NCI-H1930 (cell line): ENCODE data around the gene HES3.
A peak's percentile ranks its signal among the peaks of the same experiment; 100 is the strongest.

Experiments
- DNase-seq, 2 experiments: peaks; one replicate each; lab custom pipeline; 2025; lab: John Stamatoyannopoulos, UW

HES3 gene

GRCh38 chr1:6245869-6246496 is 2.0 kb downstream of the HES3 start:
- DNase-seq: peak; percentile 79 to 81

- peak; percentile 74 to 78 for DNase-seq
Measured at GRCh38 chr1:6246497-6247467, 2.8 kb downstream of the HES3 start.

DNA sequence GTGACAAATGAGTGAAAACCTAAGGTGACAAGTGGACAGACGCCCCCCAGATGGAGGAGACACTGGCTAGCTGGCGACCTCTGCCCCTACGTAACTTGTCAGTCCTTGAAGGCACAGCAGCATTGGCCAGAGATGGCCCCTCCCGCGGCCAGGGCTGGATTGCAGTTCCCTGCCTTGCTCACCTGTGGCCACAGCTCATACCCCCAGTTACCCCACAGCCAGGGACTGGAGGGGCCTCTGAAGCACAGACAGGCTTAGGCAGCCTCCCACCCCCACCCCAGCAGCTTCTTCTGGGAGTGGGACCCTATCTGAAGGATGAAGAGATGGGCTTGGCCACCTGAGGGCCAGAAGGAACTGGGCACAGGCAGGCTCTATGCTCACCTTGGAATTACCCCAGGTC is 3.7 kb downstream of the HES3 start:
- DNase-seq: no peak

GRCh38 chr1:6248161-6248776 is 4.3 kb downstream of the HES3 start:
- DNase-seq: no peak

DNA sequence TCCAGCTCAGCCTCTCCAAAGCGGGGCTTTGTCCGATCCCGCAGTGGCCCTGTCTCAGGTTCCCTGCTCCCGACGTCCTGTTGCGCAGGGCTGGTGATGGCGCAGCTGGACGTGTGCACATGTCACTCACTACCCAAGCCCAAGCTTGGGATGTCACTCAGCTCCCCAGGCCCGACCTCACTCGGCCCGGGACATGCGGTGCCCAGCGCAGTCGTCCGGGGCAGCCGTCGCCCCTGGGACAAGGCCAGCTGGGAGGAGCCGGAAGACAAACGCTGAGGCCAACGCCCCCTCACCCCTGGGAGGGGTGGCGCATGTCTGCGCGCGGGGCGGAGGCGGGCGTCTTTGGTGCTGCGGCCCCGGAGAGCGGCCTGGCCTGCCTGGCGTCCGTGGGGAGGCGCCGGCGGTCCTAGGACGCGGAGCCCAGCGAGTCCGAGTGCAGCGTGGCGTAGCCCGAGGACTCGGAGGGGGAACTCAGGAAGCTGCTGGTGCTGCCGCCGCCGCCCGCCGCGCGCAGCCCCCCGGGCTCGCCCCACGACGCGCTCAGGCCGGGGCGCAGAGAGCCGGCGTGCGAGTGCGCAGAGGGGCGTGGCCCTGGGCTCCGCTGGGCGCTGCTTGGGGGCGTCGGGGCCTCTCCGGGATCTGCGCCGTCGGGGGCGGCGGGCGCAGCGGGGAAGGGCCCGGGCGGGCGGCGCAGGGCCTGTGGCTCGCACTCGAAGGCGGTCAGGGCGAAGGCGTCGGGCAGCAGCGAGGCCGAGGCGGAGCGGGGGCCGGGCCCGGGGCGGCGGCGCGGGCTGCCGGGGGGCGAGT is 5.2 kb downstream of the HES3 start:
- peak in 1 of 2 experiments; percentile 55 for DNase-seq

DNA sequence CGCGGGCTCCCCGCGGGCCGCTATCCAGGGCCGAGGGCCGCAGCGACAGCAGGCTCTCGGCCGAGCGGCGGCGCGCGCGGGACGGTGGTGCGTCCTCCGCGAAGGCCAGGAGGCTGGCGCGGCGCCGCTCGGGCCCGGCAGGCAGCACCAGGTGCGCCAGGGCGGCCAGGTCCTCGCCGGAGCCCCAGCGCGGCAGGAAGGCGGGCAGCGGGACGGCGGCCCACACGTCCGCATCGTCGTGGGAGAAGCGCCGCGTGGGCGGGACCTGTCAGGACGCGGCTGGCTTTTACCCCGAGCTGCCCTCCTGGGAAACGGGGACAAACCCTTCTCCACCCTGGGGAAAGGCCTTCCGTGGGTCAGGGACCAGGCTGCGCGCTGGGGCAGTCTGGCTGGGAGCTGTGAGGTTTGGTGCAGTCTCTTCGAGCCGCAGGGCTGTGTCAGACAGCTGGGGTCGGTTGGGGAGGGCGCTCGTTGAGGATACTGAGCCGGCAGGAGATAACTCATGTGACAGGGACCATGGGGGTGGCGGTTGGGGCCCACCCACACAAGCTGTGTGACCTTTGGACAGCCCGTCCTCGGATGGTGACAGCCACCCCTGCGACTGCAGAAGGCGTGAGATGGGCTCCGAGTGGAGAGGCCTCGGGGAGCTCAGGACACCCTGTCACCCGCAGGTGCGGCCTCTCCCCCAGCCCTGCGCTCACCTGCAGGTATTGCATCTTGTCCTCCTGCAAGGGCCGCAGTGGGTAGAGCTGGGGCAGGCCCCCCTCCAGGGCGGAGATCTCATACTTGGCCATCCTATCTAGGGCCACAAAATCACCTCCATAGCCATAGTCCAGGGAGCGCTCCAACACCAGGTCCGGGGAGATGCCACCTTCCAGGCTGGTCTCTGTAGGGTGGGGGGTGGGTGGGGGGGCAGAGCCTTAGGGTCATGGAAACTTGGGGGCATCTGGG is 6.0 kb downstream of the HES3 start:
- DNase-seq: peak in 1 of 2 experiments; percentile 19

GRCh38 chr1:6251233-6251632 is 7.3 kb downstream of the HES3 start:
- no peak for DNase-seq

GRCh38 chr1:6251681-6252373 is 7.8 kb downstream of the HES3 start:
- no peak for DNase-seq

DNA sequence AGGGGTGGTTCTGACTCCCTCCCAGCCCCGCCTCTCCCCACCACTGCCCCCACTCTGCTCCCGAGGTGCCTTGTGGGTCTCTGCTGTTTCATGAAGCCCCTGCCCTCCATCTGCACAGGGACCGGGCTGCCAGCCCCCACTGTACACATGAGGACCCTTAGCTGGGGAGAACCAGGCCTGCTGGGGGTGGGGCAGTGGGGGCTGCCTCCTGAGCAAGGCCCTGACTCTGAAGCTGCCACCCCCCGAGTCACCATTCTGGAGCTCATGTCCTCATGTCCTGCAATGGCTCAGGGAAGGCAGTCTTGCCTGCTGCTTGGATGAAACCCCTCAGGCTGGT is 8.4 kb downstream of the HES3 start:
- DNase-seq: no peak

DNA sequence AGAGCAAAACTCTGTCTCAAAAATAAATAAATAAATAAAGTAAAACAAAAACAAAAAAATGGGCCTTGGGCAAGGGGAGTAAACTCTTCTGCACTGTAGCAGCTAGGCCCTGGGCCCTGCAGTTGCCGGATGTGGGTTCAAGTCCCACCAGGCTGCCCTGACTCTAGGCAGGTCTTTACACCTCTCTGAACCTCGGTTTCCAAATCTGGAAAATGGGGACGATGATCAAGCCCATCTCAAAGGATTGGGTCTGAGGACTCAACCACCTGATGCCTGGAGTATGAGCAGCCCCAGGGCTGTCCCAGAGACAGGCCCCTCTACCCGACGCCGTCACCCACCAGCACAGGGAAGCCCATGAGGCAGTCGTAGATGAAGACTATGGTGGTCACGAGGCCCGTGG is 9.4 kb downstream of the HES3 start:
- DNase-seq: no peak

GRCh38 chr1:6254691-6255090 is 10.7 kb downstream of the HES3 start:
- no peak for DNase-seq

GRCh38 chr1:6256645-6257044 is 12.7 kb downstream of the HES3 start:
- DNase-seq: no peak

- DNase-seq: no peak
Measured at GRCh38 chr1:6257541-6258069, 13.6 kb downstream of the HES3 start.

DNA sequence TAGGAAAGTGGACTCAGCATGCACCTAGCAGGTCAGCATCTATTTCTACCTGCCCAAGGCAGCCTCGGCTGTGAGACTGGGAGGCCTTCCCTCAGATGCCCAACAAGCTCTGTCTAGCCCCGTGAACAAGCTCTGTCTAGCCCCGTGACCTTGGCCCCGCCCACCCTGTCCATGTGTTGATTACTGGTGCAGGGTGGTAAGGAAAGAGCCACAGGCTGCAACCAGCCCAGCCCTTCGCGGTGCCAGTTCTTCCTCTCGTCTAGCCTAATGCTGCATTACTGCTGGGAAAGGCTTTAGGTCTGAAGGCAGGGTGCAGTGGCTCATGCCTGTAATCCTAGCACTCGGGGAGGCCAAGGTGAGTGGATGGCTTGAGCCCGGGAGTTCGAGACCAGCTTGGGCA is 14.7 kb downstream of the HES3 start:
- DNase-seq: no peak

DNA sequence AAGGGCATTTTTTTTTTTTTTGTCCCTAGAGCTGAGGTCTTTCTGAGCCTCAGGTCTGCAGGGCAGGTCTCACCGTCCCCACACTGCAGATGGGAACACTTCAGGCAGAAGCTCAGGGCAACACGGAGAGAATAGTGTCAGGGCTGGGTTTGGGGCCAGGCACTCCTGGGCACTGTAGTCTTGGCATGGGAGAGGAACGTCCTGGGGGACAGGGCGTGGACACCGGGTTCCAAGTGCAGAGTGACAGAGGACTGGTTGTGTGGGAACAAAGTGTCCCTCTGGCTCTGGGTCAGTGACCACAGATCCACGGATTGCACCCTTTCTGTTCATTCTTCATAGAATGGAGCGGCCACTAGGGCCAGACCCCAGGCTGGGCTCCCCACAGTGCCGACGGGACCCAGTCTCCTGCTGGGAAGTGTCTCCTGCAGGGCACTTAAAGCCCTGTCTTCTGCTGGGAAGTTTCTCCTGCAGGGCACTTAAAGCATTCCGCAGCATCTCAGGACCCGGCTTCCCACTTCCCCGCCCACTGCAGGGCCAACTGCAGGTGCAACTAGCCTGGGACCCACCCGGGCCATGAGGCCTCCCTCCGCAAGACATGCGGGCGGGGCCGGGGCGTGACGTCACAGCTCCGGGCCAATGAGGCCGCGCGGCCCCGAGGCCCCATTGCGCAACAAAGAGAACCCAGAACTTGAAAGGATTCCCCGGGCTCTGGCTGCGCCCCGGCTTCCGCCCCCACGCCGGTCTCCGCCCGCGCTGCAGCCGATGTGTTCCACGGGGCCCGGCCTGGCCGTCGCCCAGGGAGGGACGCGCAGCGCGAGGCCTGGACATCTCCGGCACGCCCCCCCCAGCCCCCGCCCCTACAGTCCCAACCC is 15.7 kb downstream of the HES3 start:
- DNase-seq: peak; percentile 27 to 58

DNA sequence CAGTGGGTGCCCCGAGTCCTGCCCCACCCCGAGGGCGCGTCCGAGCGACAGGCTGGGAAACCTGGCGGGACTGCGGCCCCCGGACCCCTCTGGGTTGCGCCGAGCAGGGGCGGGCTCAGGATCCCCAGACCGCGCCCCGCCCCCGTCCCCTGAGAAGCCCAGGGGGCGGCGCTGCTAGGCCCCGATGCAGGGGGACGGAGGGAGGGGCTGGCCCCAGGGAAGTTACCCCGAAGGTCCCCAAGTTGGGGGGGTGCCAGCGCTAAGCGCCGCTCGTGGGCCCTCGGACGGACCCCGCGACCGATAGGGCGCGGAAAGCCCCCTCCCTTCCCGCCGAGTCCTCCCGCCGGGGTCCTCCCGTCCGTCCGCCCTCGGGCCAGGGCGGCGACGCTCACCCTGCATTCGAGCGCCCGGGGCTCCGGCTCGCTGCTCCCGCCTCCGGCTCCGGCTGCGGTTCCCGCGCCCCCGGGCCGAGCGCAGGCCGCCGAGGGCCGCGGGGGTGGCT is 16.5 kb downstream of the HES3 start:
- DNase-seq: peak in 1 of 2 experiments; percentile 31

DNA sequence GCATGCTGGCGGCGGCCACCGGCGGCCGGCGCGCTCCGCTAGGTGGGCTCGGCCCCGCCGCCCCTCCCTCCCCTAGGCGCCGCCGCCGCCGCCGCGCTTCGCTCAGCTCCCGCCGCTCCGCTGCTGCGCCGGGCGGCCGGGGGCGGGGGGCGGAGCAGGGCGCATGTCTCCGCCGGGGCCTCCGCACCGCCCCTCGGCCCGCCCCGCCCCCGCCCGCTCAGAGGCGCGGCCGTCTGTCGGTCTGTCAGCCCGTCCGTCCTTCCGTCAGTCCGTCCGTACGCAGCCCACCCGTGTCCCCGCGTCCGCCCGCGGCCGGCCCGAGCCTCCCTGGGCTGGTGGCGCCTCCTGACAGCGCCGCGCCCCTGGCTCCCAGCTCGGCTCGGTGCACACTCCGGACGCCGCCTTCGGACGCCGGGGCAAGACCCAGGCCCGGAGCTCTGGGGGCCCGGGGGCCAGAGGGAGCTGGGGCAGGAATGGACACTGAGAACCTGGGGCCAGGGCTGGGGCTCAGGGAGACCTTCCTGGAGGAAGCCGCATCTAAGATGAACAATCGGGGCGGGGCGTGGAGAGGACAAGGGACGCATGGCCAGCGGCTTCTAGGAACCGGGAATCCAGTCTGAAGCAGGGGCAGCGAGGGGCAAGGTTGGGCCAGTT is 17.1 kb downstream of the HES3 start, which contains the start of gene GPR153:
Gene GPR153 (minus strand): TSS at position 138 of the 654 bp plus-strand sequence. CDS start 6,193 bp downstream, outside the sequence.
- peak in 1 of 2 experiments; percentile 47 for DNase-seq

- DNase-seq: no peak
Measured at GRCh38 chr1:6261615-6261995, 17.6 kb downstream of the HES3 start.
